CD14-positive monocyte (primary cell): ENCODE measurements around the gene PARP9. TPM values are rescaled to one million over a fixed set of nuclear protein-coding genes. Genes with fewer than 3 reads are reported as not detected.

ENCODE experiments used
- DNase-seq, 3 donors: peaks; one replicate each; pipeline ENCODE4 v3.0.0-alpha.2; 2011 to 2022
- H2AFZ ChIP-seq: 2 replicates; pipeline ENCODE4 v1.6.0; 2012; ENCODE audit warnings: mild to moderate bottlenecking, low read depth, low read length, inconsistent platforms; ENCODE audit not compliant: insufficient read depth, poor library complexity, severe bottlenecking
- H3K27ac ChIP-seq, 2 donors: 1 replicate in 1 of 2; 2 replicates in 1 of 2; pipeline ENCODE4 v1.5.1; 2012 to 2013; ENCODE audit warnings: low read length in 2 of 2, control low read depth in 1 of 2, inconsistent platforms in 1 of 2, low read depth in 1 of 2, mild to moderate bottlenecking in 1 of 2
- H3K27me3 ChIP-seq, 2 donors: one replicate each; pipeline versions ENCODE4 v1.6.0 to v1.6.1; 2011 to 2013; ENCODE audit warnings: low read length in 2 of 2; ENCODE audit not compliant: control insufficient read depth in 2 of 2, insufficient read depth in 2 of 2
- H3K36me3 ChIP-seq, 2 donors: replicated peaks in 1 of 2; 1 replicate in 1 of 2; 2 replicates in 1 of 2; pipeline versions ENCODE4 v1.5.1 to v1.6.1; 2012 to 2013; ENCODE audit warnings: low read length in 2 of 2, control low read depth in 1 of 2, inconsistent platforms in 1 of 2, mild to moderate bottlenecking in 1 of 2; ENCODE audit not compliant: insufficient read depth in 2 of 2, control insufficient read depth in 1 of 2
- H3K4me1 ChIP-seq, 2 donors: 1 replicate in 1 of 2; 2 replicates in 1 of 2; pipeline versions ENCODE4 v1.5.1 to v1.6.1; 2012 to 2013; ENCODE audit warnings: low read length in 2 of 2, control low read depth in 1 of 2, inconsistent platforms in 1 of 2, mild to moderate bottlenecking in 1 of 2, moderate library complexity in 1 of 2; ENCODE audit not compliant: insufficient read depth in 2 of 2, control insufficient read depth in 1 of 2
- H3K4me2 ChIP-seq: replicated peaks from 2 replicates; pipeline ENCODE3; 2012; ENCODE audit warnings: low read length, moderate library complexity, mild to moderate bottlenecking; ENCODE audit not compliant: poor library complexity, severe bottlenecking; ENCODE audit errors: extremely low read depth
- H3K4me3 ChIP-seq, 3 experiments: fragments of 200-600 bp in 1 of 3; sonication (generic) in 1 of 3; replicated peaks in 1 of 3; 1 replicate in 2 of 3; 2 replicates in 1 of 3; pipeline ENCODE4 v1.5.1; 2011 to 2013; ENCODE audit warnings: low read length in 3 of 3, mild to moderate bottlenecking in 3 of 3, control low read depth in 2 of 3, low read depth in 2 of 3, inconsistent platforms in 1 of 3, moderate library complexity in 1 of 3
- H3K79me2 ChIP-seq: 2 replicates; pipeline ENCODE4 v1.6.0; 2012; ENCODE audit warnings: mild to moderate bottlenecking, control low read depth, inconsistent platforms, low read length, moderate library complexity; ENCODE audit not compliant: insufficient read depth
- H3K9ac ChIP-seq: 2 replicates; pipeline ENCODE4 v1.6.0; 2017; ENCODE audit warnings: low read length, mild to moderate bottlenecking; ENCODE audit not compliant: insufficient read depth, poor library complexity, severe bottlenecking
- H3K9me3 ChIP-seq, 2 donors: replicated peaks in 1 of 2; 1 replicate in 1 of 2; 2 replicates in 1 of 2; pipeline versions ENCODE4 v1.5.1 to v1.6.1; 2012 to 2013; ENCODE audit warnings: low read length in 2 of 2, control low read depth in 1 of 2; ENCODE audit not compliant: control insufficient read depth in 1 of 2, insufficient read depth in 1 of 2
- H4K20me1 ChIP-seq: 2 replicates; pipeline ENCODE4 v1.6.0; 2012; ENCODE audit warnings: mild to moderate bottlenecking, low read length, control low read depth, moderate library complexity; ENCODE audit not compliant: insufficient read depth
- H3K27ac Mint-ChIP-seq, 7 donors: one replicate each; pipeline ENCODE4 v1.8.0; 2020; ENCODE audit warnings: mild to moderate bottlenecking in 7 of 7, mixed read lengths in 7 of 7, moderate library complexity in 6 of 7, inconsistent platforms in 2 of 7
- H3K27me3 Mint-ChIP-seq, 3 donors: one replicate each; pipeline ENCODE4 v1.8.0; 2021 to 2022; ENCODE audit warnings: low read depth in 3 of 3, mild to moderate bottlenecking in 3 of 3, mixed read lengths in 3 of 3, moderate library complexity in 3 of 3, inconsistent platforms in 1 of 3
- H3K36me3 Mint-ChIP-seq, 2 donors: one replicate each; pipeline ENCODE4 v1.8.0; 2020; ENCODE audit warnings: mixed read lengths in 2 of 2, inconsistent platforms in 1 of 2, mild to moderate bottlenecking in 1 of 2
- H3K4me1 Mint-ChIP-seq: one replicate; pipeline ENCODE4 v1.8.0; 2020; ENCODE audit warnings: mild to moderate bottlenecking, mixed read lengths
- H3K4me3 Mint-ChIP-seq, 2 donors: one replicate each; pipeline ENCODE4 v1.8.0; 2020; ENCODE audit warnings: mild to moderate bottlenecking in 2 of 2, mixed read lengths in 2 of 2, moderate library complexity in 1 of 2
- H3K9me3 Mint-ChIP-seq, 7 donors: one replicate each; pipeline ENCODE4 v1.8.0; 2020 to 2022; ENCODE audit warnings: mixed read lengths in 7 of 7, mild to moderate bottlenecking in 6 of 7, moderate library complexity in 6 of 7, inconsistent platforms in 2 of 7
- CTCF ChIP-seq: fragments of 200-600 bp; IDR thresholded peaks from one replicate; pipeline ENCODE4 v1.8.0; 2022; ENCODE audit warnings: antibody characterized with exemption, mild to moderate bottlenecking
- WGBS: methylation state at CpG from one replicate; pipeline ENCODE4 v1.1.5; 2013; ENCODE audit warnings: missing lambda C conversion rate; ENCODE audit not compliant: insufficient coverage; 5-methylcytosine and 5-hydroxymethylcytosine counted together
- intact Hi-C, 2 donors: fragments of 100-400 bp; cut with micrococcal nuclease; formaldehyde crosslinking; loops; one replicate each; pipeline versions ENCODE4 v1.15.0 to v1.15.1; 2023
- polyA plus RNA-seq, 3 donors: library from polyadenylated mRNA; depleted of rRNA in 1 of 3; unstranded in 2 of 3; stranded (reverse) in 1 of 3; fragments of 300-500 nt in 2 of 3; fragments of >200 nt in 1 of 3; fragmentation: Illumina TruSeq in 2 of 3; gene quantifications; 1 replicate in 2 of 3; 2 replicates in 1 of 3; pipeline ENCODE4 v1.2.3, GENCODE V29; 2012 to 2021
- small RNA-seq: library from RNA; depleted of rRNA; stranded (forward); fragments of <200 nt; gene quantifications from one replicate; pipeline ENCODE3, GENCODE V24; 2012; ENCODE audit warnings: low read depth; ENCODE audit not compliant: insufficient read length

The PARP9 gene
- polyA plus RNA-seq, 3 donors = 31.4 to 43.3 (median 34.4) TPM

DNA sequence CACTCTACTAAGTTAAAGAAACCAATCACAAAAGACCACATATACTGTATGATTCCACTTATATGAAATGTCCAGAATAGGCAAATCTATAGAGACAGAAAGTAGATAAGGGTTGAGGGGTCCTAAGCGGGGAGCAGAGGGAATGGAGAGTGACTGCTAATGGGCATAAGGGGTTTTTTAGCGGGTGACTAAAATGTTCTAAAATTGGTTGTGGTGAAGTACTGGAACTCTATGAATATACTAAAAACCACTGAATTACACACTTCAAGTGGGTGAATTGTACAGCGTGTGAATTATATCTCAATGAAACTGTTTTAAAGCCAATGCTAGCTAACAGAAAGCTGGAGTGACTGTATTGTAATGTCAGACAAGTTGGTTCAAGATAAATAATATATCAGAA lies 82.7 kb downstream of the PARP9 start:
- intact Hi-C loops = no loop called here
- Histone ChIP-seq H2AFZ (no peak overlapping the region), H3K27ac (no peak overlapping the region), H3K4me2 (no peak overlapping the region), H3K36me3 (peaks cover 0 to 18% of the 10 kb centered on the region in 2 donors), H4K20me1 (peaks cover 84% of the 10 kb centered on the region), H3K4me3 (no peak overlapping the region), H3K4me1 (no peaks in the 10 kb centered on the region), H3K27me3 (no peaks in the 10 kb centered on the region), H3K9ac (no peak overlapping the region), H3K9me3 (no peaks in the 10 kb centered on the region), H3K79me2 (peaks cover 64% of the 10 kb centered on the region)
- Mint-ChIP-seq H3K27me3 (no peaks in the 10 kb centered on the region), H3K27ac (peak overlapping the region in 1 of 7 donors; percentile 18), H3K4me1 (peaks cover 5% of the 10 kb centered on the region), H3K9me3 (peaks cover 0 to 2% (median 0%) of the 10 kb centered on the region in 7 donors), H3K36me3 (peaks cover 17 to 22% of the 10 kb centered on the region in 2 donors), H3K4me3 (no peak overlapping the region)
- no peak for TF ChIP-seq CTCF
- DNase-seq = no peak
- no CpG with 5 or more reads among the region's 3 CpGs for WGBS

Small RNA genes lying within 50 kb of the gene (small RNA-seq; reads per million reads assigned to genes)
- gene AC096861.1 = not detected

Other genes starting within 250 kb of the PARP9 start
- gene CSTA, start 239.1 kb downstream of the PARP9 start, polyA plus RNA-seq = 100 to 1,000 TPM; 211 to 582 (median 515) TPM
- gene MIX23, start 181.1 kb downstream of the PARP9 start, polyA plus RNA-seq = 1 to 10 TPM; 3.9 to 8.2 (median 5.2) TPM
- 10 to 100 TPM in 2 of 3 donors, 1 to 10 TPM in 1; 6.8 to 28.5 (median 24.2) TPM for gene FAM162A, start 180.1 kb downstream of the PARP9 start, polyA plus RNA-seq
- gene WDR5B, start 148.2 kb downstream of the PARP9 start, polyA plus RNA-seq = 1 to 10 TPM in 1 of 3 donors, under 1 TPM in 2; 0.85 to 3.1 (median 0.85) TPM
- 10 to 100 TPM; 18.0 to 41.2 (median 38.5) TPM for gene KPNA1, start 49.4 kb downstream of the PARP9 start, polyA plus RNA-seq
- 10 to 100 TPM in 2 of 3 donors, 1 to 10 TPM in 1; 8.6 to 29.0 (median 17.7) TPM for gene DTX3L, start within 50 bp of the PARP9 start, polyA plus RNA-seq
- gene PARP15, start 13.3 kb upstream of the PARP9 start, polyA plus RNA-seq = 1 to 10 TPM in 1 of 3 donors, under 1 TPM in 2; 0.23 to 4.4 (median 0.28) TPM
- gene PARP14, start 116.5 kb upstream of the PARP9 start, polyA plus RNA-seq = 10 to 100 TPM; 22.1 to 68.8 (median 26.9) TPM
- 10 to 100 TPM; 11.7 to 48.2 (median 11.9) TPM for gene HSPBAP1, start 229.5 kb upstream of the PARP9 start, polyA plus RNA-seq
- gene SLC49A4, start 230.8 kb upstream of the PARP9 start, polyA plus RNA-seq = 10 to 100 TPM; 12.9 to 19.0 (median 18.6) TPM